A549 (cell line): ENCODE measurements around the gene PCYT2. TPM values are rescaled to one million over a fixed set of nuclear protein-coding genes. Genes with fewer than 3 reads are reported as not detected.

Experiments
- ATAC-seq, 2 experiments: fragments of 200-7000 bp in 1 of 2; fragments of >200 bp in 1 of 2; cut with Nextera tagmentation in 1 of 2; cut with Tn5 transposase in 1 of 2; 3 replicates each; pipeline versions ENCODE4 v1.8.0 to v1.9.1; 2018 to 2020; ENCODE audit warnings: mild to moderate bottlenecking in 1 of 2, moderate library complexity in 1 of 2
- CTCF ChIA-PET: fragments of 300-600 bp; sonication (Branson Sonifier 250); formaldehyde crosslinking; extraction: SDS; loops from one replicate; lab custom pipeline; 2021; ENCODE audit warnings: antibody characterized with exemption, inconsistent platforms; lab: Yijun Ruan, JAX
- POLR2A ChIA-PET: fragments of 350-600 bp; formaldehyde crosslinking; extraction: SDS; loops from one replicate; lab custom pipeline; 2021; ENCODE audit warnings: antibody characterized with exemption, inconsistent platforms; lab: Yijun Ruan, JAX
- DNase-seq, 2 experiments: peaks; one replicate each; pipeline versions ENCODE4 v3.0.0 to v3.0.0-alpha.2; 2011 to 2016; ENCODE audit warnings: low read depth in 1 of 2, low spot score in 1 of 2
- FAIRE-seq: peaks from 2 replicates; lab custom pipeline; 2011; peaks lifted over from hg19 to GRCh38; lab: Jason Lieb, UNC
- H3K27ac ChIP-seq, 2 experiments: fragments of >200 bp; sonication (Bioruptor Twin); formaldehyde crosslinking; 3 replicates each; pipeline ENCODE4 v1.5.1; 2016 to 2017
- H3K4me1 ChIP-seq: fragments of >200 bp; sonication (Bioruptor Twin); formaldehyde crosslinking; 3 replicates; pipeline ENCODE4 v1.6.1; 2016
- H3K4me2 ChIP-seq: fragments of >200 bp; sonication (Bioruptor Twin); formaldehyde crosslinking; 3 replicates; pipeline ENCODE4 v1.6.1; 2016
- H3K4me3 ChIP-seq: fragments of >200 bp; sonication (Bioruptor Twin); formaldehyde crosslinking; 3 replicates; pipeline ENCODE4 v1.5.1; 2016
- H3K9me3 ChIP-seq: fragments of >200 bp; sonication (Bioruptor Twin); formaldehyde crosslinking; 3 replicates; pipeline ENCODE4 v1.6.1; 2016
- CEBPB ChIP-seq, 2 experiments: fragments of >200 bp in 1 of 2; sonication (Bioruptor Twin) in 1 of 2; formaldehyde crosslinking in 1 of 2; IDR thresholded peaks; 2 replicates each; pipeline ENCODE4 v1.6.1; 2012 to 2016
- FOXS1 ChIP-seq: fragments of 250-450 bp; sonication (Bioruptor Pico); IDR thresholded peaks from 2 replicates; pipeline ENCODE4 v1.5.0; 2020; ENCODE audit warnings: mild to moderate bottlenecking, moderate library complexity
- JUN ChIP-seq, 2 experiments: fragments of >200 bp; sonication (Bioruptor Twin); formaldehyde crosslinking; IDR thresholded peaks; 2 replicates in 1 of 2; 3 replicates in 1 of 2; pipeline ENCODE4 v1.6.1; 2016 to 2017
- KDM5A ChIP-seq: fragments of 200-600 bp; sonication (generic); IDR thresholded peaks from 2 replicates; pipeline ENCODE4 v1.6.1; 2016; ENCODE audit warnings: antibody characterized with exemption, mild to moderate bottlenecking
- MAZ ChIP-seq: fragments of 150-350 bp; IDR thresholded peaks from 2 replicates; pipeline ENCODE4 v1.6.1; 2014; ENCODE audit warnings: antibody characterized with exemption, low read depth, low read length, borderline replicate concordance
- MYC ChIP-seq: IDR thresholded peaks from 2 replicates; pipeline ENCODE4 v1.6.1; 2012; ENCODE audit warnings: mild to moderate bottlenecking, inconsistent platforms, low read length, improper control_type of control experiment, borderline replicate concordance
- NR3C1 ChIP-seq: fragments of >200 bp; sonication (Bioruptor Twin); formaldehyde crosslinking; IDR thresholded peaks from 3 replicates; pipeline ENCODE4 v1.6.1; 2017
- POLR2A ChIP-seq: IDR thresholded peaks from 2 replicates; pipeline ENCODE4 v1.6.1; 2012; ENCODE audit warnings: mild to moderate bottlenecking, low read length
- POLR2AphosphoS2 ChIP-seq: conservative IDR thresholded peaks from 2 replicates; pipeline ENCODE4 v1.6.1; 2012; ENCODE audit warnings: low read length, improper control_type of control experiment, inconsistent platforms
- RAD21 ChIP-seq, 2 experiments: fragments of >200 bp in 1 of 2; sonication (Bioruptor Twin) in 1 of 2; formaldehyde crosslinking in 1 of 2; IDR thresholded peaks in 1 of 2; conservative IDR thresholded peaks in 1 of 2; 2 replicates in 1 of 2; 3 replicates in 1 of 2; pipeline ENCODE4 v1.6.1; 2012 to 2018; ENCODE audit warnings: inconsistent platforms in 1 of 2
- RCOR1 ChIP-seq: fragments of 150-350 bp; IDR thresholded peaks from 2 replicates; pipeline ENCODE4 v1.6.1; 2014; ENCODE audit warnings: antibody characterized with exemption, low read length, low read depth
- RNF2 ChIP-seq: fragments of 200-600 bp; sonication (generic); IDR thresholded peaks from 2 replicates; pipeline ENCODE4 v1.6.1; 2016; ENCODE audit warnings: low read depth, mild to moderate bottlenecking, antibody characterized with exemption, moderate library complexity, borderline replicate concordance
- ZSCAN20 ChIP-seq: fragments of 250-450 bp; sonication (Bioruptor Pico); IDR thresholded peaks from 2 replicates; pipeline ENCODE4 v1.8.0; 2022; ENCODE audit warnings: mild to moderate bottlenecking, moderate library complexity
- WGBS: methylation state at CpG from one replicate; pipeline ENCODE4 v1.1.6; 2017; ENCODE audit errors: missing lambda C conversion rate; 5-methylcytosine and 5-hydroxymethylcytosine counted together
- polyA plus RNA-seq, 4 experiments: library from polyadenylated mRNA; depleted of rRNA in 3 of 4; stranded (reverse); fragments of >200 nt; fragmentation: RNase III in 1 of 4; extraction: RNeasy Plus Mini Kit Qiagen cat#74134 plus additional on column Dnase treatment in 1 of 4; gene quantifications; 2 replicates in 3 of 4; 3 replicates in 1 of 4; pipeline ENCODE4 v1.2.3, GENCODE V29; 2011 to 2017
- TF ChIP-seq, protein P1 (sequence below): IDR thresholded peaks from 2 replicates; pipeline ENCODE4 v1.6.1; 2012
- TF ChIP-seq, protein P2 (sequence below): fragments of >200 bp; sonication (Bioruptor Twin); formaldehyde crosslinking; IDR thresholded peaks from 2 replicates; pipeline ENCODE4 v1.6.1; 2016

The PCYT2 gene
- polyA plus RNA-seq, 2 of the 4 experiments (the other 2 are of a cell fraction) = 7.1 to 17.0 TPM

DNA sequence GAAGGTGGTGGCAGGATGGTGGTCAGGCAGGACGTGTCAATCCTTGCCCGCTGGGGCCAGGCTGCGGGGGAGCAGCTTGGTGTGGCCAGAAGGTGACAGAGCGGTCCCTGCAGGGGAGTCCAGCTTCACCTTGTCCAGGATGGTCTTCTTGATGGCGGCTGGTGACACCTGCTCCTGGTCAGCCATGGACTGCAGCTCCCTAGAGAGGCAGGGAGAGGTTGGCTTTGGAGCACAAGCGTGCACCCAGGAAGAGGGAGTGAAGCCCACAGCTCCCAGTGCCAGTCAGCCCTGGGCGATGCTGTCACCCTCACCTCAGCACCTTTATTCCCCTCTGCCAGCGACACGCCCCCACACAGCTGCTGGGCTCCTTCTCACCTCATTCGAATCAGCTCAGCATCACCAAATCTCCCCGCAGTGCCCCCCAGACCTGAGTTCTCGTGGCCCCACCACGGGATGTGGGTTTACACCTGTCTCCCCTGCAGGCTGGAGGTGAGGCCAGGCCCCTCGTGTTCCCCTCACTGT lies 22.0 kb upstream of the PCYT2 start:
- TF ChIP-seq POLR2A (peak; percentile 12; the same call in 1 of the 2 replicates), MYC (no peak)
- TF ChIP-seq, protein P1, sequence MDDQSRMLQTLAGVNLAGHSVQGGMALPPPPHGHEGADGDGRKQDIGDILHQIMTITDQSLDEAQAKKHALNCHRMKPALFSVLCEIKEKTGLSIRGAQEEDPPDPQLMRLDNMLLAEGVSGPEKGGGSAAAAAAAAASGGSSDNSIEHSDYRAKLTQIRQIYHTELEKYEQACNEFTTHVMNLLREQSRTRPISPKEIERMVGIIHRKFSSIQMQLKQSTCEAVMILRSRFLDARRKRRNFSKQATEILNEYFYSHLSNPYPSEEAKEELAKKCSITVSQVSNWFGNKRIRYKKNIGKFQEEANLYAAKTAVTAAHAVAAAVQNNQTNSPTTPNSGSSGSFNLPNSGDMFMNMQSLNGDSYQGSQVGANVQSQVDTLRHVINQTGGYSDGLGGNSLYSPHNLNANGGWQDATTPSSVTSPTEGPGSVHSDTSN = peak; percentile 57
- TF ChIP-seq, protein P2, sequence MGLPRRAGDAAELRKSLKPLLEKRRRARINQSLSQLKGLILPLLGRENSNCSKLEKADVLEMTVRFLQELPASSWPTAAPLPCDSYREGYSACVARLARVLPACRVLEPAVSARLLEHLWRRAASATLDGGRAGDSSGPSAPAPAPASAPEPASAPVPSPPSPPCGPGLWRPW = no peak
- no peak overlapping the region for H3K27ac ChIP-seq
- POLR2A ChIA-PET = no interaction called here
- H3K4me3 ChIP-seq = no peak overlapping the region
- DNase-seq = no peak
- no peaks in the 10 kb centered on the region for H3K9me3 ChIP-seq
- CTCF ChIA-PET = interaction anchor here (0.6 to 12.8 kb wide), 7 partner anchors 27 to 97 kb away, joined by 3 to 99 read pairs (median 4); partner anchors contain the start of gene NOTUM
- WGBS = 94% methylated on average over 14 of the region's 14 CpGs
- peaks cover 25% of the 10 kb centered on the region for H3K4me1 ChIP-seq
- no peak for FAIRE-seq
- H3K4me2 ChIP-seq = no peak overlapping the region
- no peak for ATAC-seq

DNA sequence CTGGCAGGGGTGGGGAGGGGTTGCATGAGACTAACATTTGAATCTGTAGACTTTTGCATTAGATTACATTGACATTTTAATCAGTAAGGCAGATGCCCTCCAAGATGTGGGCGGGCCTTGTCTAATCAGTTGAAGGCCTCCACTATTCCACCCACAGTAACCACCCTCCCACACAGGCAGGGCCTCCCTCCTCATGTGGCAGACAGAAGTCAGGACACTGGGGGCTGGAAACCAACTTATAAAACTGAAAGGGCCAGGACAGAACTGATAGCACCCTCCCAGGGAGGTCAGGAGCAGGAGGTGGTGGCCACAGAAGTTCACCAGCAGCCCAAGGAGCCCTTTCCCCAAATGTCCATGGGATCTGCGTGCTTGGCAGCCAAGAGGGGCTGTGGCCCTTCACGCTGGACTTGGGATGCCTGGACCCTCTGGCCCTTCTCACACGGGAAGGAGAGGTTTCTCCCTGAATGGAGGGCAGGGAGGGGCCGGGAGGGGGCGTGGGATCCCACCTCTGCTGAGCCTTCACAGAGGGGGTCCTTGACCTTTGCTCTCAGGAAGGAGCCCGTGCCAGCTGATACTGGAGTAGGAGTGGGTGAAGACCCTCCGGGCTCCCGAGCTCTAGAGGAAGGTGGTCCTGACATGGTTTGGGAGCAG lies 21.3 kb upstream of the PCYT2 start:
- ATAC-seq = no peak
- ChIA-PET CTCF (interaction anchor here (1.0 to 12.8 kb wide), 7 partner anchors 28 to 105 kb away, joined by 3 to 99 read pairs (median 4); partner anchors contain the start of genes DCXR and NOTUM), POLR2A (no interaction called here)
- no peak for FAIRE-seq
- no peak for DNase-seq
- TF ChIP-seq, protein P1 = peak; percentile 26; the same call in 1 of the 2 replicates
- TF ChIP-seq MYC (no peak), POLR2AphosphoS2 (peak; percentile 62; the same call in 1 of the 2 replicates), JUN (IDR thresholded peaks at IDR 0.05) (peak in 1 of 2 experiments; percentile 42; a peak in 2 of 5 replicates), NR3C1 (no peak)
- Histone ChIP-seq H3K27ac (no peak overlapping the region), H3K4me2 (no peak overlapping the region), H3K4me1 (peaks cover 21% of the 10 kb centered on the region), H3K9me3 (no peaks in the 10 kb centered on the region), H3K4me3 (no peak overlapping the region)
- 87% methylated on average over 9 of the region's 9 CpGs for WGBS

DNA sequence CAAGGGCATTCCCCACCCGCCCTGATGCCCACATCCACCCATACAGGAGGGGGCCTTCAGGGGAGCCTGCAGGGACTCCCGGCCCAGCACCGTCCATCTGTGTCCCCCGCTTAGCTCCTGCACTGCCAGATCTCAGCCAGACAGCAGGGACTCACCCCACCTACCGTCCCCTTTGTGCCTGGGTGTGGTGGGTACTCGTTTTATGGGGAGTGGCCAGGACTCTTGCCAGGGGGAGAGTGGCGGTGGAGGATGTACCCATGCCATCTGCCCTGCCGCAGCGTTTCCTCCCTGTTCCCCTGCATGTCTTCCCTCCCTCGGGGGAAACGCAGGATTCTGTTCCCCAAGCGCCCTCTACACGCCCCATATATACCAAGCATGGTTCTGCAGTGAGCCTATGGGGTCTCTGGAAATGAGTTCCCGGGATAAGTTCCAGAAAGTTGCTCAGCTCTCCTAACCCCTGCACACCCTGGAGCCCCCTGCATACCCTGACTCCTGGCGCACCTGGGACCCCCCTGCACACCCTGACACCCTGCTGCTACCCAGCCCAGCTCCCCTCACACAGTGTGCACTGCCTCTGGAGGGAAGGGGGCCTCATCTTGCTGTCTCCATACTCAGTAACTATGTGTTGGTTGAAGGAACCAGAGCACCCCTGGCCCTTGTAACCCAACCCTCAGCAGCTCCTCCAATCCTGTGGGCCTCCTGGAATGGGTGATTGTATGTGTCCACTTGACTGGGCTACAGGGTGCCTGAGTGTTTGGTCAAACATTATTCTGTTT lies 20.5 kb upstream of the PCYT2 start:
- FAIRE-seq (no peak), DNase-seq (no peak), ATAC-seq (no peak)
- ChIA-PET POLR2A (no interaction called here), CTCF (interaction anchor here (0.7 to 12.8 kb wide), 5 partner anchors 13 to 106 kb away, joined by 4 to 99 read pairs (median 5); partner anchors contain the start of genes DCXR and NOTUM)
- TF ChIP-seq RNF2 = no peak
- no peak for TF ChIP-seq ZSCAN20 (CRISPR knock-in tag)
- no peak for TF ChIP-seq CEBPB (IDR thresholded peaks at IDR 0.05)
- TF ChIP-seq KDM5A = no peak
- TF ChIP-seq JUN (IDR thresholded peaks at IDR 0.05) = peak in 1 of 2 experiments; percentile 28; a peak in 1 of 5 replicates
- no peak for TF ChIP-seq RAD21 (conservative IDR thresholded peaks at IDR 0.05 in 1 of 2, IDR thresholded peaks at IDR 0.05 in 1 of 2)
- TF ChIP-seq FOXS1 (CRISPR knock-in tag) = no peak
- TF ChIP-seq, protein P1 = peak; percentile 61; the same call in 1 of the 2 replicates
- no peak for TF ChIP-seq MAZ
- TF ChIP-seq POLR2A = 0 out of 2 replicates have a peak, but pooled peaks have one; percentile 8
- TF ChIP-seq RCOR1 = no peak
- Histone ChIP-seq H3K9me3 (no peaks in the 10 kb centered on the region), H3K4me1 (peaks cover 21% of the 10 kb centered on the region), H3K4me2 (no peak overlapping the region), H3K27ac (no peak overlapping the region), H3K4me3 (no peak overlapping the region)
- whole genome bisulfite sequencing = 64% methylated on average over 12 of the region's 15 CpGs
